Measurements from ENCODE around the gene BAHCC1. TPM values are rescaled to one million over a fixed set of nuclear protein-coding genes. Genes with fewer than 3 reads are reported as not detected.

Gene BAHCC1
- polyA plus RNA-seq, 1 donor: 17.9 TPM

- no peak for DNase-seq
Observed at GRCh38 chr17:81492202-81492601, 96.9 kb downstream of the BAHCC1 start.

DNA sequence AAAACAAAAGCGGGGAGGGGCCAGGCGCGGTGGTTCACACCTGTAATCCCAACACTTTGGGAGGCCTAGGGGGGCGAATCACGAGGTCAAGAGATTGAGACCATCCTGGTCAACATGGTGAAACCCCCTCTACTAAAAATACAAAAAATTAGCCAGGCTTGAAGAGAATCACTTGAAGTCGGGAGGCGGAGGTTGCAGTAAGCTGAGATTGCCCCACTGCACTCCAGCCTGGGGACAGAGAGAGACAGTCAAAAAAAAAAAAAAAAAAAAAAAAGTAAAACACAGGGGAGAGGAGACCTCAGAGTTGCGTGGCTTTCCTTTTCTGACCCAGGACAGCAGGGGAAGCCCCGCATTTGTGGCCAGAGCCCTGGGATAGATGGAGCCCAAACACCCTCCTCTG lies 97.4 kb downstream of the BAHCC1 start:
- DNase-seq: no peak

- no peak for DNase-seq
Observed at GRCh38 chr17:81493198-81494038, 98.2 kb downstream of the BAHCC1 start.

DNA sequence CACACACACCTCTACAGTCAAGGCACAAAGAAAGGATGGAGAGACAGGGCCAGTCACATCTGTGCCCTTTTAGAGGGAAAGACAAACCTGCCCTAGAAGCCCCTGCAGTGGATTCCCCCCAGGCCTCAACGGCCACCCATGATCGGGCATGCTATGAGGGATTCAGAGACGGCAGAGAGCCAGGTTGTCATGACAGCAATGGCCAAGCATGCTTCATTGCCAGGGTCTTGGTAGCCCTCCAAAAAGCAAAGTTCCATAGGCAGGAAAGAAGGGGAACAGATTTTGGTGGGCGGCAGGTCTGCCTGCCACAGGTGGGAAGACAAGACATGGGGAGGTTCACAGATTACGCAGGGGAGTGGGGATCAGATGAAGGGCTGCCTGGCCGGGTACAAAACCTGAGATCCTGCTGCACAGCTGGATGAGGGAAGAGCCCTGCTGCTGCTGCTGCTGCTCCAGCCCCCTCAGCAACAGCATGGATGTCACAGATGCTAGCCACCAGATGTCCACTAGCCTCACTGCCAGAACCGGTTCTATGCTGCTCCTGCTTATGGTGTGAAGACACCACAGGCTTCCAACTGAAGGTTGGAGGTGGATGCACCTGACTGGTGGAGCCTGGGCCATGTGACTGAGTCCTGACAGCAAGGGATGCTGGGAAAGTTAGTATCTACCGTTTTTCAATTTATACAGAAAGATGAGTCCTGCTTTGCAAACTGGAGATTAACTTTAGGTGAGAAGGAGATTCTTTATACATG lies 99.5 kb downstream of the BAHCC1 start:
- no peak for DNase-seq

- no peak for DNase-seq
Observed at GRCh38 chr17:81498953-81499600, 103.8 kb downstream of the BAHCC1 start.

DNA sequence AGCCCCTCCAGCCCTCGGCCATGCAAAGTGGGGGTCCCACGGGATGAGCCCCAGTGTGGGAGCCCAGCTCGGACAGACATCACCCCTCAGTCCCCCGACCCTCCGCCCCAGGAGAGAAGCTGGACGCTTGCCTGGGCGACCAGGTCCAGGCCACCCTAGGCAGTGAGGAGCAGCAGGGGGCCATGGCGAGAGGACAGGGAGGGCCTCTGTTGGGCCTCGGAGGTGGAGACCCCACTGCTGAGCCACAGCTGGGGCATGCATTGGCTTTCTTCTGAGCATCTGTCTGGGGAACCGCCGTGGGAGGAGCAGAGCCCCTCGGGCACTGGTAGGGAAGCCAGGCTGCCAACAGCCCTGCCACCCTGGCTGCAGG lies 104.3 kb downstream of the BAHCC1 start:
- DNase-seq: no peak

DNA sequence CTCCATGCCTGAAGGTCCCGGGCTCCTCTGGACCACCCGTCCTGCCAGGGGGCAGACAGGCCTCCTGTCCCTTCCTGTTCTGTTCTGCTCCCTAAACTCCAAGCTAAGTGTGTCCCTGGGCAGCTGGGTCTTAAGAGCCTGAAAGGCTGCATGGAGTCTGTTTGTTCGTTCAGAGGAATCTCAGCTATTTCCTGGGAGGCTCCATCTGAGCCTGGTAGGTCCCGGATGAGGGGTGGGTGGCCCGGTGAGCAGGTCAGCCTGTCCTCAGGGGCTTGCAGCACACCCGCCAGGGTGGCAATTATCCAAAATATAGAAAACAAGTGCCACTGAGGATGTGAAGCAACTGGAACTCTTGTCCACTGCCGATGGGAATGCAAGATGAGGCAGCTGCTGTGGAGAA lies 104.8 kb downstream of the BAHCC1 start:
- no peak for DNase-seq

GRCh38 chr17:81502471-81503017 lies 107.3 kb downstream of the BAHCC1 start:
- DNase-seq: no peak

DNA sequence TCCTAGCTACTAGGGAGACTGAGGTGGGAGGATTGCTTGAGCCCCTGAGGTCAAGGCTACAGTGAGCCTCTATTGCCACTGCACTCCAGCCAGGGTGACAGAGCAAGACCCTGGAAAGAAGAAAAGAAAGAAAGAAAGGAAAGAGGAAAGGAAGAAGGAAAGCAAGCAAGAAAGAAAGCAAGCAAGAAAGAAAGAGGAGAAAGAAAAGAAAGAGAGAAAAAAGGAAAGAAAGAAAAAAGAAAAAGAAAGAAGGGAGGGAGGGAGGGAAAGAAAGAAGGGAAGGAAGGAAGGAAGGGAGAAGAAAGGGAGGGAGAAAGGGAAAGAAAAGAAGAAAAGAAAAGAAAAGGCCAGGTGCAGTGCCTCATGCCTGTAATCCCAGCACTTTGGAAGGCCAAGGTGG lies 108.4 kb downstream of the BAHCC1 start:
- no peak for DNase-seq

DNA sequence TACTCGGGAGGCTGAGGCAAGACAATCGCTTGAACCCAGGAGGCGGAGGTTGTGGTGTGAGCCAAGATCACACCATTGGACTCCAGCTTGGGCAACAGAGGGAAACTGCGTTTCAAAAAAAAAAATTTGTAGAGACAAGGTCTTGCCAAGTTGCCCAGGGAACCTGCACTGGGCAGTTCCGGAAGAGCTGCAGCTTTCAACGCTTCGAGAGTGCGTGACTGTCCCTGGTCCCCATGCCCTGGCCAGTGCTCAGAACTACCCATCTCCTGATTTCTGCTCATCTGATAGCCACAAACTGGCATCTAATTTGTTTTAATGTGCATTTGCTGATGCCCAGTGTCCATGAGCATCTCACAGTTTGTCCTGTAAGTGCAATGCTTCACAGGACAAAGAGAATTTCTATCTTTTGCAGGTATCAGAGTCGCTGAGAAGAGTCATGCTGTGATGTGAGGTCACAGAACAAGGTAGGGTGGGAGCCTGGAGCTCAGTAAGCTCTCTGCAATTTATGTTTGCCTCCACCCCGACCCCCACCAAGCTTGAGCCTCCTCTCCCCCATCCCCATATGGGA lies 113.5 kb downstream of the BAHCC1 start:
- no peak for DNase-seq

DNA sequence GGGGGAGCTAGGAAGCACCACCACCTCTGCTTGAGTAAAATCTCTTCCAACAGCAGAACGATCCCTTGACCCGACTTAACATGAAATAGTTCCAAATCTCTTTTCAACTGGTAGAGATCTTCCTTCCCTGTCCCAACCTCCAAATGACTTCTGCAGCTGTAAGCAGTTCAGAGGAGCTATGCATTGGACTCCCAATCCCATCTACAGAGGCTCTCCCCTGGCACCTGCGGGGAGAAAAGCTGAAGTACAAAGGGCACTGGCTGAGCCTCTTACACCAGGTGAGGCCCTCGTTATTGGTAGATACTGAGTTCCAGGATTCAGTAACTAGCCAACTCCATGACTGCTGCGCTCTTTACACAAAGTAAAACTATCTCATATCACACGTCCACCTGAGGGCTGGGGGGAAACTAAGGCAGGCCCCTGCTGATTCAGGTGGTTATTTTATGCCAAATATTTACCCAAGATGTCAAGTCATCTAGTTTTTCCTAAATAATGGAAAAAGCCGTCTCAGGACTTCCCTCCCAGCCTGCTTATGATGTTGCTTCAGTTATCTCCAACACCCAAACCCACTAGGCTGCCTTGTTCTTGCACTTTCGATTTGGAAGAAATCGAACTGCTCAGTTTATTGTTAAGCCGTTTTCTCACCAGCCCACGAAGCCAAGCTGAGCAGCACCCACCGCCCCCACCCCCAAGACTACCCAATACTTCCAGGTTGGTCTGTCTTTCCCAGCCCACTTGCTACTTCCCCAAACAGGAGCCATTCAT lies 114.1 kb downstream of the BAHCC1 start:
- no peak for DNase-seq

DNA sequence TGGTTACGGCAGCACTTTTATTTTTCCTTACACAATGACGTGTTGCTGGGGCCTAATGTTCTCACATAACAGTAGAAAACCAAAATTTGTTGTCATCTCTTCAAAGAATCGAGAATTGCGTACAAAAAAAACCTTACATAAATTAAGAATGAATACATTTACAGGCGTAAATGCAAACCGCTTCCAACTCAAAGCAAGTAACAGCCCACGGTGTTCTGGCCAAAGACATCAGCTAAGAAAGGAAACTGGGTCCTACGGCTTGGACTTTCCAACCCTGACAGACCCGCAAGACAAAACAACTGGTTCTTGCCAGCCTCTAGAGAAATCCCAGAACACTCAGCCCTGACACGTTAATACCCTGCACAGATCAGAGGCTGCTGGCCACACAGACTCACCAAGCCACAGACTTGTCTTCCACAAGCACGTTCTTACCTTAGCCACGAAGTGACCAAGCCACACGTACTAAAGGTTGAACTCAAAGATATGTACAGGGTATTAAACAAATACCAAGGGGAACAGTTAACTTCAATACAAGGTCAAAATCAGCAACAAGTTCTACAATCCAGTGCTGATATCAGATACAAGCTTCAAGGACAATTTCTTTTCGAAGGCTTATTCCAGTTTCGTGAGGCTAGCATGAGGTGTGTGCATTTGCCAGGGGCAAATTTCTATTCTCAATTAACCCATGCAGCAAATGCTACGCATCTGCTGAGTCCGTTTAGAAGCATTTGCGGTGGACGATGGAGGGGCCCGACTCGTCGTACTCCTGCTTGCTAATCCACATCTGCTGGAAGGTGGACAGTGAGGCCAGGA lies 114.9 kb downstream of the BAHCC1 start:
- DNase-seq: no peak

DNA sequence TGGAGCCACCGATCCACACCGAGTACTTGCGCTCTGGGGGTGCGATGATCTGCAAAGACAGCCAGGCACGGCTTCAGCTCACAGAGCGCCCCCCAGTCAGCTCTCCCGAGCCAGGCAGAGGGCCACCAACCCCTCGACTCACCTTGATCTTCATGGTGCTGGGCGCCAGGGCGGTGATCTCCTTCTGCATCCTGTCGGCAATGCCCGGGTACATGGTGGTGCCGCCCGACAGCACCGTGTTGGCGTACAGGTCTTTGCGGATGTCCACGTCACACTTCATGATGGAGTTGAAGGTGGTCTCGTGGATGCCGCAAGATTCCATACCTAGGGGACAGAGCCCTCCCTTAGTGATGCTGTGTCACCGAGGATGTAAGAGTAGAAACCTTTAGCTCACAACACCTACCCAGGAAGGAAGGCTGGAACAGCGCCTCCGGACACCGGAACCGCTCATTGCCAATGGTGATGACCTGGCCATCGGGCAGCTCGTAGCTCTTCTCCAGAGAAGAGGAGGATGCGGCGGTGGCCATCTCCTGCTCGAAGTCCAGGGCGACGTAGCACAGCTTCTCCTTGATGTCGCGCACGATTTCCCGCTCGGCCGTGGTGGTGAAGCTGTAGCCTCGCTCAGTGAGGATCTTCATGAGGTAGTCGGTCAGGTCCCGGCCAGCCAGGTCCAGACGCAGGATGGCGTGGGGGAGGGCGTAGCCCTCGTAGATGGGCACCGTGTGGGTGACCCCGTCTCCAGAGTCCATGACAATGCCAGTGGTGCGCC lies 115.7 kb downstream of the BAHCC1 start:
- no peak for DNase-seq

DNA sequence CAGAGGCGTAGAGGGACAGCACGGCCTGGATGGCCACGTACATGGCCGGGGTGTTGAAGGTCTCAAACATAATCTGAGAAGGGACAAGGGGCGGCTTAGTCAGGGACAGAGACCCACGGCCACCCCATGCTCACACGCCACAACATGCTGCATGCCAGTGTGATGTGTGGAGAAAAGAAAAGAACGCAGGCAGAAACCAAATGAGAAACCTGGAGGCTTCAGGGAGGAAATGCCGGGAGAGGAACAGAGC lies 116.2 kb downstream of the BAHCC1 start:
- no peak for DNase-seq

DNA sequence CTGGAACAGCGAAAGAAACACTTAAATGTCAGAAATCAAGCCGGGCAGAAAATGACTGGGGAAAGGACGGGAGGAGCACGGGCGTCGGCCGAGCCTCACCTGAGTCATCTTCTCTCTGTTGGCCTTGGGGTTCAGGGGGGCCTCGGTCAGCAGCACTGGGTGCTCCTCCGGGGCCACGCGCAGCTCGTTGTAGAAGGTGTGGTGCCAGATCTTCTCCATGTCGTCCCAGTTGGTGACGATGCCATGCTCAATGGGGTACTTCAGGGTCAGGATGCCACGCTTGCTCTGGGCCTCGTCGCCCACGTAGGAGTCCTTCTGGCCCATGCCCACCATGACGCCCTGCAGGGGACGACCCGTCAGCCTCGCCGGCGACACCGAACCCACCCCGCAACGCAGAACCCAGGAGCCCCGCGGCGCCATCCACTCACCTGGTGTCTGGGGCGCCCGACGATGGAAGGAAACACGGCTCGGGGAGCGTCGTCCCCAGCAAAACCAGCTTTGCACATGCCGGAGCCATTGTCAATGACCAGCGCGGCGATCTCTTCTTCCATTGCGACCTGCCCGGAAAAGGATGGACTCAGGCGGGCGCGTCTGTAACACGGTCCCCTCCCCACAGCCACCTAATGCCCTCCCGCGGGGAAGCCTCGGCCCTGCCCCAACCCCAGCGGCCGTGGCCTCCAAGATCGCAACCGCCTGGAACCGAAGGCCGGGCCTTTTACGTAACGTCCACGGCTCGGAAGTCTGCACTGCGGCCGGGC lies 116.7 kb downstream of the BAHCC1 start:
- no peak for DNase-seq

- DNase-seq: peak; percentile 92
Observed at GRCh38 chr17:81512562-81513371, 117.5 kb downstream of the BAHCC1 start, which contains the start of gene ACTG1. ACTG1 (minus strand) TSS chr17:81512799; CDS start chr17:81512354, 445 bp downstream.

DNA sequence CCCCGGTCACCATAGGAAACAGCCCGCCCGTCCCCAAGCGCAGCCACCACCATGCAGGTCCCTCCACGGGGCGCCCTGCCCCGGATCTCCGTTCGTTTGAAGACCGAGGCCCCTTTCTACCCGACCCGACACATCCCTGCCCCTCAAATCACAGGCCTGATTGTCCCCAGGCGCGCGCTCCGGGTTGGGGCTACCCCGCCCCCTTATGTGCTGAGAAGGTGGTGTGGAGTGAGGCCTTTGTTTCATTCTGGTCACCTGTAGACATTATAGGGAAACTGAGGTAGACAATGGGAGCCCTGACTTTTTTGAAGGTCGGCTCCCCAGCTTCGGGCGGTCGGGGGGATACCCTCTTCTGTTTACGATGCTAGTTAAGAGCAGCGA lies 118.1 kb downstream of the BAHCC1 start:
- DNase-seq: no peak

DNA sequence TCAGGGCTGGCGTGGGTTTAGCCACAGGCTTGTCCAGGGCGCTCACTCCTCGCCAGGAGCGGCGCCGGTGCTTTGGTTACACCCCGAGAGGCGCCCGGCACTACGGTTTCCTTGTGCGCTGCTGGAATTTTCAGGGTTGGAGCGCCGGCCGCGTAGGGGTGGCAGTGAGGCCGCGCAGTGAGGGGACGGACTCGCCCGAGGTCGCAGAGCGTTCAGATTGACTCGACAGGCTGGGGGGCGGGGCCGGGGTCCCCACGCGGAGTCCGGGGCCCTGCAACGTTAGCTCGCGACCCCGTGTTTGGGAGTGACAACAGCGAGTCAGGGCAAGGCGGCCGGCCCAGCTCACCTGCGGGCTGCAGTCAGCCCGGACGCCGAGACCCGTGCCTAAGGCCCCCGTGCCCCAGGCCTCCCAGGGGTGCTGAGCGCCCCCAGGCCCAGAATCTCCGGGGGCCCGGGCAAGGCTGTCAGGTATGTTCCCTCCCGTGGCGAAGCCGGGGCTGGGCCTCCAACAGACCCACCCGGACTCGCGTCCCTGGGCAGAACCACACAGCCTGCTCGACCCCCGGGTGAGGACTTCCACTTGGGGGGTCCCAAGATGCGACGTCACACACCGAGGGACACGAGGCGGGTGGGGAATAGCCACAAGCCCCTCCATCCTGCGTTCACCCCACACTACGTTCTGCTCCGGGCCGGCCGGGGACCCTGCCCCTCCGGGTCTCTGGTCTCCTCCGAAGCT lies 118.7 kb downstream of the BAHCC1 start:
- DNase-seq: peak; percentile 67

Data from left kidney (tissue), 2 donors.